LoVo (cell line): Measurements from ENCODE around the gene RICTOR.

ENCODE experiments used
- DNase-seq: peaks from one replicate; pipeline ENCODE4 v3.0.0-alpha.2; 2016; ENCODE audit warnings: low spot score

Gene RICTOR, protein sequence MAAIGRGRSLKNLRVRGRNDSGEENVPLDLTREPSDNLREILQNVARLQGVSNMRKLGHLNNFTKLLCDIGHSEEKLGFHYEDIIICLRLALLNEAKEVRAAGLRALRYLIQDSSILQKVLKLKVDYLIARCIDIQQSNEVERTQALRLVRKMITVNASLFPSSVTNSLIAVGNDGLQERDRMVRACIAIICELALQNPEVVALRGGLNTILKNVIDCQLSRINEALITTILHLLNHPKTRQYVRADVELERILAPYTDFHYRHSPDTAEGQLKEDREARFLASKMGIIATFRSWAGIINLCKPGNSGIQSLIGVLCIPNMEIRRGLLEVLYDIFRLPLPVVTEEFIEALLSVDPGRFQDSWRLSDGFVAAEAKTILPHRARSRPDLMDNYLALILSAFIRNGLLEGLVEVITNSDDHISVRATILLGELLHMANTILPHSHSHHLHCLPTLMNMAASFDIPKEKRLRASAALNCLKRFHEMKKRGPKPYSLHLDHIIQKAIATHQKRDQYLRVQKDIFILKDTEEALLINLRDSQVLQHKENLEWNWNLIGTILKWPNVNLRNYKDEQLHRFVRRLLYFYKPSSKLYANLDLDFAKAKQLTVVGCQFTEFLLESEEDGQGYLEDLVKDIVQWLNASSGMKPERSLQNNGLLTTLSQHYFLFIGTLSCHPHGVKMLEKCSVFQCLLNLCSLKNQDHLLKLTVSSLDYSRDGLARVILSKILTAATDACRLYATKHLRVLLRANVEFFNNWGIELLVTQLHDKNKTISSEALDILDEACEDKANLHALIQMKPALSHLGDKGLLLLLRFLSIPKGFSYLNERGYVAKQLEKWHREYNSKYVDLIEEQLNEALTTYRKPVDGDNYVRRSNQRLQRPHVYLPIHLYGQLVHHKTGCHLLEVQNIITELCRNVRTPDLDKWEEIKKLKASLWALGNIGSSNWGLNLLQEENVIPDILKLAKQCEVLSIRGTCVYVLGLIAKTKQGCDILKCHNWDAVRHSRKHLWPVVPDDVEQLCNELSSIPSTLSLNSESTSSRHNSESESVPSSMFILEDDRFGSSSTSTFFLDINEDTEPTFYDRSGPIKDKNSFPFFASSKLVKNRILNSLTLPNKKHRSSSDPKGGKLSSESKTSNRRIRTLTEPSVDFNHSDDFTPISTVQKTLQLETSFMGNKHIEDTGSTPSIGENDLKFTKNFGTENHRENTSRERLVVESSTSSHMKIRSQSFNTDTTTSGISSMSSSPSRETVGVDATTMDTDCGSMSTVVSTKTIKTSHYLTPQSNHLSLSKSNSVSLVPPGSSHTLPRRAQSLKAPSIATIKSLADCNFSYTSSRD (N-terminal part only)

DNA sequence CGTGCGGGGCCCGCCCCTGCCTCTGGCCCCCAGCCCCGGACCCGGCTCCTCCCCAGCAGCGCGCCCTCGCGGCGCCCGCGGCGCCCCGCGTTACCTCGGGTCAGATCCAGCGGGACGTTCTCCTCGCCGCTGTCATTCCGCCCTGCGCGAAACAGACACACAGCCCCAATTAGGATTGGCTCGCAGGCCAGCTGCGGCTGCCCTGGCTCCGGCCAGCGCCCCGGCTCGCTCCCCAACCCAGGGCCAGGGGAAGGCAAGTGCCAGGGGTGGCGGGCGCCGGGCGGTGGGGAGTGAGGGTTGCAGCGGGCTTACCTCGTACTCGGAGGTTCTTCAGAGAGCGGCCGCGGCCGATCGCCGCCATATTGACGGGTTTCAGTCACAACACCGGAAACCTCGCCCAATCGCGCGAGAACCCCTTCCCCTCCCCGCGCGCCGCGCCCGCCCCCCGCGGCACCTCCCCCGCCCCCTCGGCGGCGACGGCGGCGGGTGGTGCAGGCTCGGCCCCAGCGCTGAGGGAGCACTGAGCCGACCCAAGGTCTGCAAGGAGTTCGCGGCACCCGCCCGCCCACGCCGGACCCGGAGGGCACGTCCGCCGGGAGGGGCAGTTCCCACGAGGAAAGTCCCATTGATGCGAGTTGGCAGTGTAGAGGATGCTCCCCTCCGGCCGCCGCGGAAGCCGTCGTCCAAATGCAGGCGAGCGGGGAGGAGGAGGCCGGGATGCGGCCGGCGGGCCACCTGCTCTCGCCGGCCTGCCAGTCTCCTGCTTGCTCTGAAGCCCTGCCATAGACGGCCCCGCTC is at the start of gene RICTOR:
Gene RICTOR, minus strand, starts transcription at position 383 of the 798 bp plus-strand sequence. Its CDS starts 22 bp downstream, at position 361.
- DNase-seq: peak; percentile 94

DNA sequence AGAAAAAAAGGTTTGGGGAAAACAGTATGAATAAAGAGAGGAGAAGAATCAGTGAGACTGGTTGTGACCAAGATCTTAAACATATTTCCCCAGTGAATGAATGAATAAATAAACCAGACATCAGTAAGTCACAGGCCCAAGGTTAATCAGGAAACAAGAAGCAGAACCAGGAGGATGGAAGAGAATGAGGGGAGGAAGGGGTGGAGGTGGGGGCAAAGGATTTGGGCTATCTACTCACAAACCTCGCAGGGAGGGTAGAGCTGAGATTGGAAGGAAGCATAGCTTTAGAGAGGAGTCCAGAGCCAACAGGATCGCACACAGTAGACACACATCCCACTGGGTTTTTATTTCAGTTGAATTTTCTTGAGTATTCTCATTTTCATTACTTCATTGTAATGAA is 47.7 kb upstream of the RICTOR start:
- no peak for DNase-seq

DNA sequence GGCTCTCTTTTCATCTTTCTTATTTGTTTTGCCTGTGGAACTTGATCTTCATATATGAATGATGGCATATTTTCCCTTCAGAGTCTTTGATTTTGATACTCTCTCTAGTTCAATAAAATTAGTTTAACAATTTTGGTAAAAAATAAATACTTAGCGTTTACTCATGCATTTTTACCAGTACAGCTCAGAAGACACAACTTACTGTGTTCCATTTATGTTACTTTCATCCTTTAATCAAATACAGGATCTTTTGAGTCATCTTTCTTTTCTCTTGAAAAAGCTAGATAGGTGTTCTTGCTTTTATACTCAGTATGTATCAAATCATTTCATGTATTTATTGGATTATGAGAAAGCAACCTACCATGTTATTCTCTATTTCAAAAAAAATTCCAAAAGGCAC is 47.1 kb upstream of the RICTOR start:
- DNase-seq: no peak

DNA sequence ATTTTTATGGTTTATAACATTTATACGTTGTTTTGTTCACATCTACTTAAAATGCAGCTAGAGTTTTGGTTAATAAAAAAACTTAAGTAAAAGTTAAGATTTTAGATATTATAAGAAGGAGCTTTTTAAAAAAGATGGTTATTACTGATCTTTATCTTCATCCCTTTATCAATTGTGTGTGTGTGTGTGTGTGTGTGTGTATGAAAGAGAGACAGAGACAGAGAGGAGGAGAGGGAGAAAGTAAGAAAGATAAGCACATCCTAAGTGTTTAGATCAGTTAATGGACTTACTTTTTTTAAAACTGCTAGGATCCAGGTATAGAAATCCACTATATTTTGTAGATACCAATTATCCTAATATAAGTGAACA is 45.8 kb upstream of the RICTOR start:
- no peak for DNase-seq

DNA sequence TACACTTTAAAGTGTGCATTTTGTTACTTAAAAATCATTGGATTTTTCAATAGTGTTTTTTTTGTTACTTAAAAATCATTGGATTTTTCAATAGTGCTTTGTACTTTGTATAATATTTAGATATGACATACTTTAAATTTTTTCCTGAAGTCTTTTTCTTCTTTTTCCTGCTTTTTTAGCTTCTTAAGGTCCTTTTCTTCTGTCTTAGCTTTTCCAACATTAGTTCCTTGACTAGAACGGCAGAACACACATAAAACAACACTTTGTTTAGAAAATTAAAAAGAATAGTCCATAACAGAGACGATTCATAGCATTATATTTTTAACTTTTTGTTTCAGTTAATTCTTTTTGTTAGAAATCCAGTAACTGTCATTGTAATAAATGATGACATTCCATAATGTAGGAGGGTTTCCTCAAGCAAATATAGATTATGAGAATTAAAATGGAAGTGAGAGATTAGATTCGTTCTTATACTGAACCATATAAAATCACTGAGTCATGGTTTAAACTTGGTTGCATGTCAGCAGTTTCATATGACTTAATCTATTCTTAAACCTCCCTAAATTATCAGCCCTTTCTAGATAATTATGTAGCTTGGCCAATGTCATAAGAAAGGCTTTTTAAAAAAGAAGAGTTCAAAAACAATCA is 45.3 kb upstream of the RICTOR start:
- DNase-seq: no peak

DNA sequence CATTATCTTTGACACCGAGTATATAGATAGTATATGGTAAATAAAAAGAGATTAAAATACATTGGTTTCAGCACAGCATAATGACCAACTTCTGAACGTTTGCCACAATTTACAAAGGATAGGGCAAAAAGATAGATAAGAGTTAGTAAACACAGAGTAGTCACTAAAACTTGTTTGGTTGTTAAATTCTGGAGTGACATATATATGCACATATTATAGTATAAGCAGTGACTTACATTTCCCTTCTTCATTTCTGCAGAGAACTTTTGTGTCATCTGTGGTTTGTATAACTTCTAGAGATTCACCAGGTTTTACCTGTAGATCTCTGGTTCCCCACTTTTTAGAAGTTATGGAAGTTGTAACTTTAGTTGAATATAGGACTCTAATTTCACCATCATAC is 44.4 kb upstream of the RICTOR start:
- DNase-seq: no peak

DNA sequence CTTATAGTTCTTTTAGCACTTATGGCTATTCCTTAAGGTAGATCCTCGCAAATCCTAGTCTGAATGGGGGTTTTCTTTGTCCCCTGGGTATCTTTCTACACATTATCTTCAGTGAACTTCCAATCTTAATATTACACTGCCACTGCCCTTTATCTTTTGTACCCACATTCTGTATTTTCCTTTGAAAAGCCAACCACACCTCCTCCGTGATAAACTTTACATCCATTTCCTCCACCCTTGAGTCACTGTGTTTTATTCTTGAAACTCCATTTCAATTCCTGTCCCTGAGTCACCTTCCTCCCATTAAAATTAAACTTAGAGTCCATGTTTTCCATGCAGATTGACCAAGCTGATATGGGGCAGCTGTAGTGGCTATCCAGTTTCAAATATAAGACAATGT is 43.2 kb upstream of the RICTOR start:
- DNase-seq: no peak

DNA sequence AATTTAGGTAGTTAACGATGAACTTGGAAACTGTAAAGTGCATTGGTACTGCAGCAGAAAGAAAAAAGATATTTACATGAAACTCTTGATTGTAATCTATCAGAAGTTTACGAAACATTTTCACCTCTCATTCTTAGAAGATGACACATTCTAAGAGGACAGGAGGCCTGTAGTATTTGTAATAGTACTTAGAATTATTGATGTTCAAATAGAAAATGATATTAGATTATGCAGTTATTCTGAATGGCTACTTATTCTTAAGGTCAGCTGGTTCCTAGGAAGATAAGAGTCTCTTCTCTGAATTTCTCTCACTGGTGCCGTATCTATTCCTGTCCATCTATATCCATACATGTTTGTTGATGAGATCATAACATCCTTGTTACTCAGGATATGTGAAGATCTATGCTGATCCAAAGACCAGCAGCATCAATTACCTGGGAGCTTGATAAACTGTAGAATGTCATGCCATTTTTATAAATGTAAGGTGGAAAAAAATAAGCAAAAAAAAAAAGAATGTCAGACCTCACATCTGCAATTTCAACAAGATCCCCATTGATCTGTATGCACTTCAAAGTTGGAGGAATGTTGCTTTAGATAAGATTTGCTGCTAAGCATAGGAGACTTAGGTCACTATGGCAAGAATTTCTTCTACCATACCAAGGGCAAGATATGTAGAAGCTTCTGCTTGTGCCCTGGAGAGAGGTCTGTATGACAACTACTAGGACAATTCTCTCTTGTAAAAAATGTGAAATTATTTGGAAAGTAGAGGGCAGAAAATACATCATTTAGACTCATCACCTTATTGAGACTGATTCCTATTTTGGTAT is 42.4 kb upstream of the RICTOR start:
- no peak for DNase-seq

DNA sequence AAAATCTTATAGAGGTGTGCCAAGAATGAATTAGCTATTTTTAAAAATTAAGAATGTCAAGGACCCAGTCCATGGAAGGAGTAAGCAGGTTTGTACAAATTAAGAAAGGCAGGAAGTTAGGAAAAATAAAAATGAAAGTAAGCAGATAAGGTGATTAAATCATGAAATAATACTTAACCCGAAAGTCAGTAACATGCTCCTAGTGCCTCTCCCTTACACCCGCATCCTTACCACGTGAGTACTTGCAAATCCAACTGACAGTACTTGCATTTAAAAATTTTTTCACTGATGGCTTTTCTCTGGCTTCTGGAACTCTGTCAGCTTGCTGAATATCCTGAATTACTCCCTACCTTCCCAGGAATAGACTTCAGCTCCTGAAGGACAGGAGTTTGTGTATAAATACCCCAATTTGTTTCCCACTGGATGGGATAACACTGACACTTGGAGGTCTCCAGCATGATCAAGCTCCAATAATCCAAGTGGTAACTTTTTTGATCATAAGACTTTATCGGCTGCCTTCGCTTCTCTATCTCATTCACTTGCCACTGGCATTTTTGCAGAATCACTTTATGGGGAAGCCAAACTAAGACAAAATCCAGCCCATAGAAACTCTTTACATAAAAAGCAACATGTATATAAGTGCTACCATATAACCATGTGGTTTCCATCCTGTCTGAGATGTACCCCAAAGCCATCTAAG is 41.6 kb upstream of the RICTOR start:
- no peak for DNase-seq

DNA sequence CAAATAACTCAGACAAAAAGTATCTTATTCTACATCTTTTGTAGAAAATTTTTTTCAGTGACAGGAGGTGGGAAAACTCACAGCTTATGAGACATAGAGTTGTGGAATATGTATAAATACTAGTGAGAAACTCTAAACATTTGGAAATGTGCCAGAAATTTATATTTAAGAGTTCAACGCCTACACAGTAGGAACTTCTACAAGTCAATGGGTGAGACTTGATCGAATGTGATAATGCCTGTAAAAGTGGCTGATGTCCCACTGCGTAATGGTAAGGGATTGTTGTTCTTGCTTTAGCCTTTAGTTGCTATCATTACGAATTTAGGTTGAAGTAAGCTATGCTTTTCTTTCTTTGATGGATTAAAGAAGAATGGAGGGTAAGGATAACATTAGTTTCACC is 40.0 kb upstream of the RICTOR start:
- DNase-seq: no peak

DNA sequence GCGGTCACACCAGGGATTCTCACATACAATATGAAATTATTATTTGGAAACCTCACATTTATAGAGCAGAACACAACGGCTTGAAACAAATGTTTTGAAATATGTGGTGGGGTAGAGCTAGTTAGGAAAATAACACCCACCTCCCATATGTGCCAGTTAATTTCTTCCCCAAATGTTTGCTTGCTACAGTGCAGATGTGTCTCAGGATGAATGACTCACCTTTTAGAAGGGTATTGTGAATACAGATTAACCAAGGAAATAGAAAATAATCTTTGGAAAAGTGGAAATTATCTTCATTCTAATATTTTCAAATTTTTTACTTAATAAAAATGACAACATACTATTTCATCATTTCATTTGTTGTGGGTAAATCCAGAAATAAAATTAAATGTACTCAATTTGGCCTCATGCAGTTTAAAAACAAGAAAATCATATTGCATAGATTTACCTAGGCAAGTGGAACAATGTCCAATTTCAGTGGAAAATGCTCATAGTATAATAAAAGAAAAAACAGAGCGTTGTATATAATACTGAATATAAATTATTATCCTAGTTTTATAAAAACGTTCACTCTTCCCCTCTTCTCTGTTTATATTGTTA is 39.3 kb upstream of the RICTOR start:
- DNase-seq: no peak

DNA sequence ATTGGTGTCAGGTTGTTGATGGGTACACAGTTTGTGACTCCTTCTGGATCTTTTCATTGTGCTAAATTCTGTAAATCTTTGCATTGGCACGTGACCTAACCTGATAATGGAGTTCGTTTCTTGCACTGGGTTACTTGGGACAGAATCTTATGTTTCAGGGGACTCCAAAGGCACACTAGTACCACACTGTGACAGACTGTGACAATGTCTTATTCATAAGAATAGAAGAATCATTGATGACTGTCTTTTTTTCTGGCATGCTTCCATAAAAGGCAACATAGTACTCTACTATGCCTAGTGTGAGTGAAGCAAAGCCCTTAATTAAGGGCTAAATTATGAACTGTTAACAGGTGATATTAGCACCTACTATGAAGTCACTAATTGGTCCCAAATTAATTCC is 35.4 kb upstream of the RICTOR start:
- no peak for DNase-seq

DNA sequence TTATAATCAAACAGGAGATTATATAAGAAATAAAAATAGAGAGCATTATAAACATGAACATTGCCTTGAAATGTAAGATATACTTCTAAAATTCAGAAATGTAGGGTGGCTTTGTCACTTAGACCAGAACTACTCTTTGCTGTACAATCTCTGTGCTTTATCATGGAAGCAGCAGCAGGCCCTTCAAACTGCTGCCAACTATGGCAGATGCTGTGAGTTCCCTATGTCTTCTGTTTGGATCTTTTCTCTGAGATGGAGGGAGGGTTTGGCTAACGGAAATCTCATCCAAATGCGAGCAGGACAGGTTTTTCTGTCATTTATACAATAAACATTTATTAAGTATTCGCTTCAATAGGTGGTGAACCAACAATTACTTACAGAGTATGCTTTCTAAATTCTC is 34.8 kb upstream of the RICTOR start:
- no peak for DNase-seq

DNA sequence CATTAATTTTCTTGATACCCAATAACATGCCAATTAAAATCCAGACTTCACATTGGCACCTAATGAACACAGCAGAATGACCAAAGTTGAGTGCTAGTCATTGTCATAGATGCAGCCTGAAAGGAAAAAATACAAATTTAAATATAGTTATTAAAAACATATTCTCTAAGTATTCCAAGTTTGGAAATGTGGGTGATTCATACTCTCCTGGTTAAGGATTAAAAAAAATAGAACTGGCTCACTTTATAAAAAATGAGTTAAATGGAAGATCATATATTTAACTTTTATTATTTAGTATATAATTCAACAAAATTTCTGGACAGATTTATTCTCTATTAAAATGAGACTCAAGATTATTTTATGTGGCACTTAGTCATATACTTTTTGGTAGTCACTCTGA is 33.2 kb upstream of the RICTOR start:
- DNase-seq: no peak

DNA sequence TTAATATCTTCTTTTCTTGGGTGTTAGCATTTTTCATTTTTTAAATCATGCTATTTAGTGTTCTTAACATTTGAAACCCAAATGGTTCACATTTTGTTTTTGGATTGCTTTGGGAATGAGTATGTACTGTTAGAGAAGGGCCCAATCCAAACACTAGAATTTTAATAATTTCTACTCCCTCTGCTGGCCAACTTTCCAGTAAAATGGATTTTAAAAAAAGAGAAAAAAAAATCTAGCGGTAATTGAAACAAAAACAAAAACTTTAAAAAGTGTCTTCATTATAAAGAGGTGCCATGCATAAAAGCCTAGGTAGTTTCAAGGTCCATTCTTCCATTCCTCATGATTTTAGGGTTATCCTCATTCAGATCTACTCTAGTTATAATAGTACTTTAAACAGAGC is 32.1 kb upstream of the RICTOR start:
- DNase-seq: no peak

DNA sequence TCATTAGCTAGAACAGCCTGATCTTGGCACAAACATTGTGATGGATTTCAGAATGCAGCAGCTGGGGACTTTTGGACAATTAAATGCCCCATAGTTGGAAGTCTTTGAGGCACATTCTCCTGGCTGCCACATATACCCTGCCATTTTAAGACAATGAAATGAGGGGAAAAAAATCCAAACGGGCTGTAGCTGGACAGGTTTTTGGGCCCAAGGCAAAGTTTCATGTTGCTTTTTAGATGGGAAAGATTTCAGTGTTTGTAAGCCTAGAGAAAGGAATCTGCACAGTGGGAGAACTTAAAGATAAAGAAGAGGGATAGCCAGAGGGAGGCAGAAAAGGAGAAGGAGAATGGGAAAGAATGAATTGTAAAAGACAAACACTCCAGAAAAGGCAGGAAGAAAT is 30.0 kb upstream of the RICTOR start:
- no peak for DNase-seq

DNA sequence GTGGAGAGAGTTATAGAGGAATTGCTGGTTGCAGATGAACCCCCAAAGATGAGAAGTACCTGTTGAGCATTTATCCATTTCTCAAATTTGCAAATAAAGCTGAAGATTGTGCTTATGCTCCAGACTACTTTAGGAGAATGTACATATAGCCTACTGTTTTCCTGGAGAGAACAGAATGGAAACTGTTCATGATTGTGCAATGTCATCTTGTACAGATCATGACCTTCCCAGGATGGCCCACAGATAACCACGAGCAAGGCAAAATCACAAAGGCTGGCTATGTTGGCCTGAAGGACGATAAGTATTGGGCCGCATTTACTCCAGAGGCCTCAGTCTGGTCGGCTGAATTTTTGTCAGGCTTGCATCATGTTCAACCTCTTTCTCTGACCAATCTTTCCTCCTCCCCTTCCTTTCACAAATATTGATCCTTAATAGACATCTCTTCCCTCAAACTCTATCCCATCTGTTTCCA is 28.5 kb upstream of the RICTOR start:
- no peak for DNase-seq

DNA sequence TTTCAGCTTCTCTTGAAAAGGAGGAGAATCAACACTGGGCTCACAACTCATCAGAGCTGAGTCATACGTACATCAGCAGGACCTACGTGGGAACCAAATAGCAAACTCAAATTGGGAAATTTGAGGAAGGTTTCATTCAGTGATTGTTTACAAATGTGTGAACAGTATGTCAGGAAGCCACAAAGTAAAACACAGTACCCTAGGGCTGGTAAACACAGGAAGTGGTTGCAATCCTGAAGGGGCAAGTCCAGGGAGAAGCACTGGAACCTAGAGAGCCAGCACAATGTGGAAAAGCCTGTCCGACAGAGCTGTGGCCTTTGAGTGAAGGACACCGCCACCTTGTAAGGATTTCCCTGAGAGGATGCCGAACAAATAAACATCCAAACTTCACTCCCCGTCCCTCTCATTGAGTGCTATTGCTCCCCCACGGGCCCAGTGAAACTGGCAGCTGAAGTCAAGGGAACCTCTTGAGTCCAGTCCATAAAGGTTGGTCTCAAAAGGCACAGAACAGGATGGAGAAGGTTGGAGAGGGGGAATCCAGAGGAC is 26.7 kb upstream of the RICTOR start:
- peak; percentile 26 for DNase-seq
